CD8-positive, alpha-beta memory T cell (primary cell): ENCODE results near the gene NPAS3. TPM values are rescaled to one million over a fixed set of nuclear protein-coding genes. Genes with fewer than 3 reads are reported as not detected.

Experiments used
- CTCF ChIA-PET: fragments of 350-600 bp; sonication (Branson Sonifier 250); formaldehyde crosslinking; loops from one replicate; lab custom pipeline; 2021; ENCODE audit warnings: antibody characterized with exemption; lab: Charles Lee
- POLR2A ChIA-PET: fragments of 350-600 bp; sonication (Branson Sonifier 250); formaldehyde crosslinking; loops from one replicate; lab custom pipeline; 2021; ENCODE audit warnings: antibody characterized with exemption; lab: Charles Lee
- DNase-seq, 5 donors: peaks; one replicate each; pipeline versions ENCODE4 v3.0.0 to v3.0.0-alpha.2; 2020 to 2022; ENCODE audit warnings: mixed read lengths in 1 of 5
- H3K27ac ChIP-seq: one replicate; pipeline ENCODE4 v1.7.0; 2013; ENCODE audit warnings: low read depth, mild to moderate bottlenecking, low read length, moderate library complexity
- H3K27me3 ChIP-seq: 2 replicates; pipeline ENCODE4 v1.7.0; 2013; ENCODE audit warnings: low read length, mild to moderate bottlenecking; ENCODE audit not compliant: insufficient read depth, poor library complexity, severe bottlenecking
- H3K36me3 ChIP-seq: 2 replicates; pipeline ENCODE4 v1.7.0; 2013; ENCODE audit warnings: mild to moderate bottlenecking, low read length, moderate library complexity; ENCODE audit not compliant: insufficient read depth
- H3K4me1 ChIP-seq: 2 replicates; pipeline ENCODE4 v1.7.0; 2013; ENCODE audit warnings: mild to moderate bottlenecking, low read length, moderate library complexity; ENCODE audit not compliant: insufficient read depth
- H3K4me3 ChIP-seq: 2 replicates; pipeline ENCODE4 v1.7.0; 2013; ENCODE audit warnings: mild to moderate bottlenecking, low read length
- H3K9me3 ChIP-seq: 2 replicates; pipeline ENCODE4 v1.7.0; 2013; ENCODE audit warnings: mild to moderate bottlenecking, low read length
- H3K27ac Mint-ChIP-seq, 8 donors: one replicate each; pipeline ENCODE4 v1.8.0; 2020 to 2021; ENCODE audit warnings: mixed read lengths in 8 of 8, mild to moderate bottlenecking in 6 of 8, inconsistent platforms in 3 of 8, moderate library complexity in 3 of 8
- H3K27me3 Mint-ChIP-seq, 2 donors: one replicate each; pipeline ENCODE4 v1.8.0; 2020 to 2021; ENCODE audit warnings: mixed read lengths in 2 of 2, mild to moderate bottlenecking in 1 of 2, moderate library complexity in 1 of 2
- H3K36me3 Mint-ChIP-seq, 3 donors: one replicate each; pipeline ENCODE4 v1.8.0; 2020 to 2021; ENCODE audit warnings: mixed read lengths in 3 of 3, inconsistent platforms in 1 of 3, mild to moderate bottlenecking in 1 of 3
- H3K4me1 Mint-ChIP-seq, 3 donors: one replicate each; pipeline ENCODE4 v1.8.0; 2020 to 2021; ENCODE audit warnings: mixed read lengths in 3 of 3, inconsistent platforms in 1 of 3, mild to moderate bottlenecking in 1 of 3
- H3K4me3 Mint-ChIP-seq, 7 donors: one replicate each; pipeline ENCODE4 v1.8.0; 2020 to 2021; ENCODE audit warnings: mixed read lengths in 7 of 7, mild to moderate bottlenecking in 6 of 7, moderate library complexity in 4 of 7, inconsistent platforms in 2 of 7
- H3K9me3 Mint-ChIP-seq, 5 donors: one replicate each; pipeline ENCODE4 v1.8.0; 2020 to 2022; ENCODE audit warnings: mixed read lengths in 5 of 5, mild to moderate bottlenecking in 3 of 5, moderate library complexity in 2 of 5, inconsistent platforms in 1 of 5
- polyA plus RNA-seq: library from polyadenylated mRNA; unstranded; fragments of 300-500 nt; fragmentation: Illumina TruSeq; gene quantifications from one replicate; pipeline ENCODE4 v1.2.3, GENCODE V29; 2021
- total RNA-seq, 2 experiments: library from RNA; stranded (reverse); gene quantifications; one replicate each; pipeline ENCODE4 v1.2.3, GENCODE V29; 2021

NPAS3 gene
- total and polyA plus RNA-seq, 3 experiments from 2014 or later = not detected

- H3K9me3 Mint-ChIP-seq = peaks cover 0 to 5% (median 4%) of the 10 kb centered on the region in 5 donors
- H3K4me3 Mint-ChIP-seq = no peak overlapping the region
- no peak overlapping the region for H3K27ac Mint-ChIP-seq
- CTCF ChIA-PET = interaction anchor here (0.9 kb wide), 1 partner anchor 13 kb away, joined by 3 read pairs; no protein-coding TSS in a partner anchor
- H3K4me1 ChIP-seq = no peaks in the 10 kb centered on the region
- no peak for DNase-seq
- no peak overlapping the region for H3K27ac ChIP-seq
- H3K27me3 ChIP-seq = no peaks in the 10 kb centered on the region
- H3K9me3 ChIP-seq = no peaks in the 10 kb centered on the region
- H3K4me1 Mint-ChIP-seq = peaks cover 3 to 6% (median 5%) of the 10 kb centered on the region in 3 donors
- POLR2A ChIA-PET = no interaction called here
- no peaks in the 10 kb centered on the region for H3K36me3 Mint-ChIP-seq
- H3K4me3 ChIP-seq = no peak overlapping the region
- H3K36me3 ChIP-seq = no peaks in the 10 kb centered on the region
- H3K27me3 Mint-ChIP-seq = peaks cover 17 to 20% of the 10 kb centered on the region in 2 donors
Observed at GRCh38 chr14:33805593-33805992, 866.9 kb downstream of the NPAS3 start.

GRCh38 chr14:33806905-33807304, 868.2 kb downstream of the NPAS3 start:
- H3K4me1 ChIP-seq = no peaks in the 10 kb centered on the region
- Mint-ChIP-seq H3K27ac (no peak overlapping the region), H3K4me3 (no peak overlapping the region), H3K36me3 (no peaks in the 10 kb centered on the region), H3K27me3 (peaks cover 8 to 11% of the 10 kb centered on the region in 2 donors), H3K4me1 (no peaks in the 10 kb centered on the region), H3K9me3 (peaks cover 0 to 2% (median 0%) of the 10 kb centered on the region in 5 donors)
- no peaks in the 10 kb centered on the region for H3K9me3 ChIP-seq
- CTCF ChIA-PET = no interaction called here
- POLR2A ChIA-PET = no interaction called here
- no peak for DNase-seq
- no peaks in the 10 kb centered on the region for H3K36me3 ChIP-seq
- no peak overlapping the region for H3K27ac ChIP-seq
- H3K27me3 ChIP-seq = no peaks in the 10 kb centered on the region
- no peak overlapping the region for H3K4me3 ChIP-seq

GRCh38 chr14:33808187-33808586, 869.5 kb downstream of the NPAS3 start:
- Mint-ChIP-seq H3K4me1 (no peaks in the 10 kb centered on the region), H3K4me3 (no peak overlapping the region), H3K36me3 (no peaks in the 10 kb centered on the region), H3K27me3 (peaks cover 0 to 12% of the 10 kb centered on the region in 2 donors), H3K9me3 (peaks cover 0 to 2% (median 0%) of the 10 kb centered on the region in 5 donors), H3K27ac (no peak overlapping the region)
- Histone ChIP-seq H3K9me3 (no peaks in the 10 kb centered on the region), H3K27ac (no peak overlapping the region), H3K4me1 (no peaks in the 10 kb centered on the region), H3K4me3 (no peak overlapping the region), H3K36me3 (no peaks in the 10 kb centered on the region), H3K27me3 (no peaks in the 10 kb centered on the region)
- no peak for DNase-seq
- CTCF ChIA-PET = no interaction called here
- POLR2A ChIA-PET = no interaction called here

GRCh38 chr14:33809396-33809981, 870.8 kb downstream of the NPAS3 start:
- ChIA-PET POLR2A (no interaction called here), CTCF (no interaction called here)
- peaks cover 0 to 2% (median 0%) of the 10 kb centered on the region in 5 donors for H3K9me3 Mint-ChIP-seq

GRCh38 chr14:33810308-33810707, 871.6 kb downstream of the NPAS3 start:
- Histone ChIP-seq H3K36me3 (no peaks in the 10 kb centered on the region), H3K4me1 (no peaks in the 10 kb centered on the region)
- no peaks in the 10 kb centered on the region for H3K4me1 Mint-ChIP-seq

More at GRCh38 chr14:33809396-33809981, 870.8 kb downstream of the NPAS3 start:
- no peaks in the 10 kb centered on the region for H3K9me3 ChIP-seq
- Mint-ChIP-seq H3K27ac (no peak overlapping the region), H3K4me1 (no peaks in the 10 kb centered on the region), H3K4me3 (no peak overlapping the region), H3K27me3 (peaks cover 0 to 11% of the 10 kb centered on the region in 2 donors), H3K36me3 (no peaks in the 10 kb centered on the region)
- no peaks in the 10 kb centered on the region for H3K27me3 ChIP-seq
- no peak for DNase-seq
- no peak overlapping the region for H3K4me3 ChIP-seq
- H3K4me1 ChIP-seq = no peaks in the 10 kb centered on the region
- H3K27ac ChIP-seq = no peak overlapping the region
- no peaks in the 10 kb centered on the region for H3K36me3 ChIP-seq

GRCh38 chr14:33811721-33812120, 873.0 kb downstream of the NPAS3 start:
- no peaks in the 10 kb centered on the region for H3K36me3 Mint-ChIP-seq
- ChIA-PET CTCF (no interaction called here), POLR2A (no interaction called here)
- Histone ChIP-seq H3K4me3 (no peak overlapping the region), H3K27ac (peak overlapping the region; percentile 29), H3K9me3 (no peaks in the 10 kb centered on the region), H3K27me3 (no peaks in the 10 kb centered on the region), H3K36me3 (no peaks in the 10 kb centered on the region), H3K4me1 (no peaks in the 10 kb centered on the region)
- H3K9me3 Mint-ChIP-seq = peaks cover 0 to 2% (median 0%) of the 10 kb centered on the region in 5 donors
- H3K27ac Mint-ChIP-seq = no peak overlapping the region
- no peak for DNase-seq
- H3K4me1 Mint-ChIP-seq = no peaks in the 10 kb centered on the region
- peaks cover 0 to 11% of the 10 kb centered on the region in 2 donors for H3K27me3 Mint-ChIP-seq
- no peak overlapping the region for H3K4me3 Mint-ChIP-seq

More at GRCh38 chr14:33810308-33810707, 871.6 kb downstream of the NPAS3 start:
- Histone ChIP-seq H3K9me3 (no peaks in the 10 kb centered on the region), H3K27ac (no peak overlapping the region), H3K4me3 (no peak overlapping the region), H3K27me3 (no peaks in the 10 kb centered on the region)
- no peak overlapping the region for H3K27ac Mint-ChIP-seq
- peaks cover 0 to 11% of the 10 kb centered on the region in 2 donors for H3K27me3 Mint-ChIP-seq
- H3K9me3 Mint-ChIP-seq = peaks cover 0 to 2% (median 0%) of the 10 kb centered on the region in 5 donors
- no peaks in the 10 kb centered on the region for H3K36me3 Mint-ChIP-seq
- POLR2A ChIA-PET = no interaction called here
- CTCF ChIA-PET = interaction anchor here (1.2 kb wide), 1 partner anchor 18 kb away, joined by 3 read pairs; no protein-coding TSS in a partner anchor
- no peak overlapping the region for H3K4me3 Mint-ChIP-seq
- DNase-seq = no peak

GRCh38 chr14:33812181-33812580, 873.5 kb downstream of the NPAS3 start:
- ChIA-PET CTCF (no interaction called here), POLR2A (no interaction called here)
- Mint-ChIP-seq H3K4me1 (no peaks in the 10 kb centered on the region), H3K27ac (no peak overlapping the region), H3K4me3 (no peak overlapping the region), H3K27me3 (peaks cover 0 to 11% of the 10 kb centered on the region in 2 donors), H3K9me3 (peaks cover 0 to 2% (median 0%) of the 10 kb centered on the region in 5 donors), H3K36me3 (no peaks in the 10 kb centered on the region)
- Histone ChIP-seq H3K9me3 (no peaks in the 10 kb centered on the region), H3K36me3 (no peaks in the 10 kb centered on the region), H3K4me3 (no peak overlapping the region), H3K27me3 (no peaks in the 10 kb centered on the region), H3K4me1 (no peaks in the 10 kb centered on the region), H3K27ac (peak overlapping the region; percentile 29)
- DNase-seq = no peak

- POLR2A ChIA-PET = no interaction called here
- no peaks in the 10 kb centered on the region for H3K4me1 ChIP-seq
- no peak overlapping the region for H3K4me3 ChIP-seq
- CTCF ChIA-PET = no interaction called here
- H3K36me3 Mint-ChIP-seq = no peaks in the 10 kb centered on the region
- no peak overlapping the region for H3K27ac Mint-ChIP-seq
- DNase-seq = no peak
- no peaks in the 10 kb centered on the region for H3K36me3 ChIP-seq
- peak overlapping the region; percentile 29 for H3K27ac ChIP-seq
- H3K27me3 Mint-ChIP-seq = peaks cover 0 to 9% of the 10 kb centered on the region in 2 donors
- no peak overlapping the region for H3K4me3 Mint-ChIP-seq
- H3K9me3 ChIP-seq = no peaks in the 10 kb centered on the region
- no peaks in the 10 kb centered on the region for H3K4me1 Mint-ChIP-seq
- no peaks in the 10 kb centered on the region for H3K27me3 ChIP-seq
- peaks cover 0 to 2% (median 0%) of the 10 kb centered on the region in 5 donors for H3K9me3 Mint-ChIP-seq
Observed at GRCh38 chr14:33812601-33813000, 873.9 kb downstream of the NPAS3 start.
